ENCODE results near the gene LRRC25. TPM values are rescaled to one million over a fixed set of nuclear protein-coding genes. Genes with fewer than 3 reads are reported as not detected.

LRRC25 gene
- total RNA-seq (2021; ENCODE audit: unreplicated experiment) (0.12 TPM), Bru-seq, nascent RNA (percentile 13 among the genes with signal in this experiment), BruChase-seq, experiment 1, labeled RNA remaining after a 6-hour chase (not detected), BruChase-seq, experiment 2, labeled RNA remaining after a 2-hour chase (not detected)
- not detected in 2 replicates for polyA plus RNA-seq (2012)
- long read RNA-seq, result 0 reads

GRCh38 chr19:18397242-18398202 is at the start of gene LRRC25:
TSS of gene LRRC25 (minus strand) at chr19:18397622. CDS start at chr19:18396963, 659 bp downstream.
- intact Hi-C loops (cut with micrococcal nuclease), result no loop called here
- ChIA-PET RAD21 (ENCODE audit: low non-redundant PET in 1 of 2, low total read pairs in 2 of 2, uncharacterized antibody in 2 of 2, unreplicated experiment in 2 of 2) (no interaction called here), POLR2A (interaction anchor here (1.0 kb wide), 1 partner anchor 12 kb away, joined by 4 read pairs; the partner anchor contains the start of gene GDF15), CTCF (no interaction called here)
- BruUV-seq (replicated peaks), result no TSS peak
- Histone ChIP-seq H3K4me1 (ENCODE audit: control insufficient read depth in 1 of 2, insufficient read depth in 2 of 2, low read length in 2 of 2) (peaks cover 9 to 22% of the 10 kb centered on the region in 2 experiments), H3K9me2 (ENCODE audit: insufficient read depth) (no peaks in the 10 kb centered on the region), H2AFZ (ENCODE audit: low read depth, low read length, poor library complexity, severe bottlenecking) (no peak within 1 kb of the TSS), H3K79me2 (ENCODE audit: insufficient read depth, low read length) (no peaks in the 10 kb centered on the region), H3K27me3 (ENCODE audit: insufficient read depth, low read length) (no peaks in the 10 kb centered on the region), H4K20me1 (ENCODE audit: insufficient read depth) (no peaks in the 10 kb centered on the region), H3K4me2 (ENCODE audit: low read length) (no peak within 1 kb of the TSS), H3K9ac (ENCODE audit: low read length) (no peak within 1 kb of the TSS), H3K36me3 (ENCODE audit: control insufficient read depth in 1 of 2, insufficient read depth in 2 of 2, low read length in 2 of 2) (no peaks in the 10 kb centered on the region), H3K4me3 (replicated peaks in 1 of 2; ENCODE audit: low read depth in 1 of 2, low read length in 2 of 2) (no peak within 1 kb of the TSS), H3K9me3 (ENCODE audit: control insufficient read depth in 1 of 2, insufficient read depth in 1 of 2, low read depth in 1 of 2, low read length in 2 of 2) (no peaks in the 10 kb centered on the region), H3K27ac (ENCODE audit: low read depth, low read length) (no peak within 1 kb of the TSS)
- ATAC-seq (no peak), DNase-seq (ENCODE audit: low read depth, low spot score) (no peak)
- TF ChIP-seq, protein P1, sequence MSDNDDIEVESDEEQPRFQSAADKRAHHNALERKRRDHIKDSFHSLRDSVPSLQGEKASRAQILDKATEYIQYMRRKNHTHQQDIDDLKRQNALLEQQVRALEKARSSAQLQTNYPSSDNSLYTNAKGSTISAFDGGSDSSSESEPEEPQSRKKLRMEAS (IDR thresholded peaks at IDR 0.05), result no peak
- no peak for TF ChIP-seq SIN3A (IDR thresholded peaks at IDR 0.05; ENCODE audit: low read depth)

- no peak overlapping the region for H3K27ac ChIP-seq (ENCODE audit: low read depth, low read length)
- H4K20me1 ChIP-seq (ENCODE audit: insufficient read depth), result no peaks in the 10 kb centered on the region
- H3K9ac ChIP-seq (ENCODE audit: low read length), result no peak overlapping the region
- H3K4me3 ChIP-seq (replicated peaks in 1 of 2; ENCODE audit: low read depth in 1 of 2, low read length in 2 of 2), result no peak overlapping the region
- H3K4me2 ChIP-seq (ENCODE audit: low read length), result no peak overlapping the region
- no peaks in the 10 kb centered on the region; a peak in 1 of 4 replicates for H3K4me1 ChIP-seq (ENCODE audit: control insufficient read depth in 1 of 2, insufficient read depth in 2 of 2, low read length in 2 of 2)
- intact Hi-C loops (cut with micrococcal nuclease), result no loop called here
- POLR2A ChIA-PET, result no interaction called here
- peaks cover 4 to 42% of the 10 kb centered on the region in 2 experiments for H3K36me3 ChIP-seq (ENCODE audit: control insufficient read depth in 1 of 2, insufficient read depth in 2 of 2, low read length in 2 of 2)
- H3K9me2 ChIP-seq (ENCODE audit: insufficient read depth), result no peaks in the 10 kb centered on the region
- BruUV-seq (replicated peaks), result no TSS peak
- RAD21 ChIA-PET (ENCODE audit: low non-redundant PET in 1 of 2, low total read pairs in 2 of 2, uncharacterized antibody in 2 of 2, unreplicated experiment in 2 of 2), result no interaction called here
- no peak for ATAC-seq
- TF ChIP-seq JUND (IDR thresholded peaks at IDR 0.05) (no peak), CBX3 (IDR thresholded peaks at IDR 0.05; ENCODE audit: low read depth) (no peak), EZH2 (IDR thresholded peaks at IDR 0.05) (no peak), SP1 (IDR thresholded peaks at IDR 0.05; ENCODE audit: low read depth) (no peak), TCF7L2 (IDR thresholded peaks at IDR 0.05; ENCODE audit: borderline replicate concordance, extremely low read depth, insufficient read depth, insufficient read length) (no peak), FOSL1 (IDR thresholded peaks at IDR 0.05; ENCODE audit: low read depth) (no peak), SRF (IDR thresholded peaks at IDR 0.05; ENCODE audit: low read depth) (no peak), ELF1 (IDR thresholded peaks at IDR 0.05; ENCODE audit: borderline replicate concordance, low read depth) (no peak), CTCF (IDR thresholded peaks at IDR 0.05 in 2 of 3, conservative IDR thresholded peaks at IDR 0.05 in 1 of 3; ENCODE audit: borderline replicate concordance in 1 of 3, insufficient read depth in 1 of 3, low read depth in 2 of 3, low read length in 2 of 3) (no peak), ZFX (IDR thresholded peaks at IDR 0.05) (no peak)
- TF ChIP-seq, protein P2, sequence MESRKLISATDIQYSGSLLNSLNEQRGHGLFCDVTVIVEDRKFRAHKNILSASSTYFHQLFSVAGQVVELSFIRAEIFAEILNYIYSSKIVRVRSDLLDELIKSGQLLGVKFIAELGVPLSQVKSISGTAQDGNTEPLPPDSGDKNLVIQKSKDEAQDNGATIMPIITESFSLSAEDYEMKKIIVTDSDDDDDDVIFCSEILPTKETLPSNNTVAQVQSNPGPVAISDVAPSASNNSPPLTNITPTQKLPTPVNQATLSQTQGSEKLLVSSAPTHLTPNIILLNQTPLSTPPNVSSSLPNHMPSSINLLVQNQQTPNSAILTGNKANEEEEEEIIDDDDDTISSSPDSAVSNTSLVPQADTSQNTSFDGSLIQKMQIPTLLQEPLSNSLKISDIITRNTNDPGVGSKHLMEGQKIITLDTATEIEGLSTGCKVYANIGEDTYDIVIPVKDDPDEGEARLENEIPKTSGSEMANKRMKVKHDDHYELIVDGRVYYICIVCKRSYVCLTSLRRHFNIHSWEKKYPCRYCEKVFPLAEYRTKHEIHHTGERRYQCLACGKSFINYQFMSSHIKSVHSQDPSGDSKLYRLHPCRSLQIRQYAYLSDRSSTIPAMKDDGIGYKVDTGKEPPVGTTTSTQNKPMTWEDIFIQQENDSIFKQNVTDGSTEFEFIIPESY (IDR thresholded peaks at IDR 0.05; ENCODE audit: extremely low read depth, insufficient replicate concordance, low read length), result no peak
- H3K9me3 ChIP-seq (ENCODE audit: control insufficient read depth in 1 of 2, insufficient read depth in 1 of 2, low read depth in 1 of 2, low read length in 2 of 2), result no peaks in the 10 kb centered on the region
- no peak overlapping the region for H2AFZ ChIP-seq (ENCODE audit: low read depth, low read length, poor library complexity, severe bottlenecking)
- no peaks in the 10 kb centered on the region for H3K27me3 ChIP-seq (ENCODE audit: insufficient read depth, low read length)
- CTCF ChIA-PET, result no interaction called here
- no peaks in the 10 kb centered on the region; the same call in 1 of the 2 replicates for H3K79me2 ChIP-seq (ENCODE audit: insufficient read depth, low read length)
- DNase-seq (ENCODE audit: low read depth, low spot score), result no peak
Observed at GRCh38 chr19:18446811-18447359, 49.5 kb upstream of the LRRC25 start.
